ENCODE results near the gene TLR2.

DNA sequence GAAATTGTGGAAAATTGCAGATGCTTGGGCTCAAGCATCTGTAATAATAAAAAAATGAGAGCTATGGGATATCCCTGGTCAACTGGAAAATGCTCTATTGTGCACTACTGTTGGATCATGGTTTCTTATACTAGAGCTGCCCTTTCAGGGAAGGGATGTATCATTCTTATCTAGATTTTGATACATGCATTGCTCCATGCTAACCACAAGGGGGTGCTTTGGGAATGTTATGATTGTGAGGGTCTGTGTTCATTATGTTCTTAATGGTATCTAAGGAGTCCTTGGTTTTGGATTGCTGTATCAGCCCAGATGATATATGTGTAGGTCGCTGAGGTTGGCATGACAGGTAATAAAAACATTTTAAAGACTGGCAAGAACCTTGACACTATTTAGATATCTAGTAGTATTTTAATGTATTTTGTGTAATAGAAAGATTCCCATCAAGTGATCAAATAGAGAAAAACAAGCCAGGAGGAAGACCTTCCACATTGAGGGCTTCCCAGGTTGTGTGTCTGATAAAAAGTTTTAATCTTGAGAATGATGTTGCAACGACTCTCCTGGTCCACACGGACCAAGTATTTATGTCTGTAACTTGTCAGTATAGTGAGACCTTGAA, 49.2 kb upstream of the TLR2 start:
- no peak for TF ChIP-seq POLR2A (IDR thresholded peaks at IDR 0.05; ENCODE audit: low read depth, low read length)
- no peak for TF ChIP-seq POLR2AphosphoS5 (IDR thresholded peaks at IDR 0.05; ENCODE audit: low read depth, low read length)
- no peak for TF ChIP-seq TAF1 (IDR thresholded peaks at IDR 0.05; ENCODE audit: borderline replicate concordance, low read depth, low read length)

All from GM12892 (cell line).